ENCODE results near the gene GIT1. TPM values are rescaled to one million over a fixed set of nuclear protein-coding genes. Genes with fewer than 3 reads are reported as not detected.
A peak's percentile ranks its signal among the peaks of the same experiment; 100 is the strongest.

The GIT1 gene
- total RNA-seq, 1 experiment from 2014 or later: 46.5 TPM

- H3K36me3 ChIP-seq (ENCODE audit: control insufficient read depth, insufficient read depth, low read length): no peaks in the 10 kb centered on the region
- no peaks in the 10 kb centered on the region for H3K36me3 Mint-ChIP-seq (ENCODE audit: insufficient read depth, unreplicated experiment)
- BruUV-seq (replicated peaks): no TSS peak
- peaks cover 5% of the 10 kb centered on the region for H3K27me3 Mint-ChIP-seq (ENCODE audit: insufficient read depth, unreplicated experiment)
- intact Hi-C loops (cut with micrococcal nuclease; ENCODE audit: unreplicated experiment): loop anchor here (2.0 to 5.0 kb wide), 2 partner anchors 24 to 163 kb away; no protein-coding TSS in a partner anchor
- no peak overlapping the region for H3K4me3 ChIP-seq (ENCODE audit: low read depth, low read length)
- DNase-seq: no peak
- H3K9me3 ChIP-seq: no peaks in the 10 kb centered on the region
- peaks cover 9% of the 10 kb centered on the region for H3K4me1 Mint-ChIP-seq (ENCODE audit: low read depth, unreplicated experiment)
- TF ChIP-seq, protein P1, sequence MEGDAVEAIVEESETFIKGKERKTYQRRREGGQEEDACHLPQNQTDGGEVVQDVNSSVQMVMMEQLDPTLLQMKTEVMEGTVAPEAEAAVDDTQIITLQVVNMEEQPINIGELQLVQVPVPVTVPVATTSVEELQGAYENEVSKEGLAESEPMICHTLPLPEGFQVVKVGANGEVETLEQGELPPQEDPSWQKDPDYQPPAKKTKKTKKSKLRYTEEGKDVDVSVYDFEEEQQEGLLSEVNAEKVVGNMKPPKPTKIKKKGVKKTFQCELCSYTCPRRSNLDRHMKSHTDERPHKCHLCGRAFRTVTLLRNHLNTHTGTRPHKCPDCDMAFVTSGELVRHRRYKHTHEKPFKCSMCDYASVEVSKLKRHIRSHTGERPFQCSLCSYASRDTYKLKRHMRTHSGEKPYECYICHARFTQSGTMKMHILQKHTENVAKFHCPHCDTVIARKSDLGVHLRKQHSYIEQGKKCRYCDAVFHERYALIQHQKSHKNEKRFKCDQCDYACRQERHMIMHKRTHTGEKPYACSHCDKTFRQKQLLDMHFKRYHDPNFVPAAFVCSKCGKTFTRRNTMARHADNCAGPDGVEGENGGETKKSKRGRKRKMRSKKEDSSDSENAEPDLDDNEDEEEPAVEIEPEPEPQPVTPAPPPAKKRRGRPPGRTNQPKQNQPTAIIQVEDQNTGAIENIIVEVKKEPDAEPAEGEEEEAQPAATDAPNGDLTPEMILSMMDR (IDR thresholded peaks at IDR 0.05; ENCODE audit: insufficient read depth in 1 of 2, low read depth in 1 of 2, low read length in 1 of 2, severe bottlenecking in 1 of 2, unreplicated experiment in 1 of 2): no peak
- CTCF ChIA-PET: interaction anchor here (0.8 to 5.2 kb wide), 3 partner anchors 22 to 244 kb away, joined by 4 to 69 read pairs (median 6); partner anchors contain the start of gene ANKRD13B
- H3K4me3 Mint-ChIP-seq (ENCODE audit: unreplicated experiment): peak overlapping the region; percentile 87
- peaks cover 8% of the 10 kb centered on the region for H3K27me3 ChIP-seq (replicated peaks; ENCODE audit: control insufficient read depth, insufficient read depth, low read length)
- no peak overlapping the region for H3K27ac Mint-ChIP-seq (ENCODE audit: unreplicated experiment)
- POLR2A ChIA-PET: no interaction called here
- no peaks in the 10 kb centered on the region for H3K9me3 Mint-ChIP-seq (ENCODE audit: unreplicated experiment)
- H3K4me1 ChIP-seq: peaks cover 23% of the 10 kb centered on the region
These were observed 25.1 kb upstream of the GIT1 start for GRCh38 chr17:29614349-29615047.

- CTCF ChIA-PET: no interaction called here
- H3K9me3 Mint-ChIP-seq (ENCODE audit: unreplicated experiment): no peaks in the 10 kb centered on the region
- Histone ChIP-seq H3K9me3 (no peaks in the 10 kb centered on the region), H3K4me3 (ENCODE audit: low read depth, low read length) (no peak overlapping the region), H3K36me3 (ENCODE audit: control insufficient read depth, insufficient read depth, low read length) (no peaks in the 10 kb centered on the region), H3K27me3 (replicated peaks; ENCODE audit: control insufficient read depth, insufficient read depth, low read length) (peaks cover 8% of the 10 kb centered on the region), H3K4me1 (peaks cover 23% of the 10 kb centered on the region)
- no peak for DNase-seq
- POLR2A ChIA-PET: interaction anchor here (0.6 kb wide), 1 partner anchor 22 kb away, joined by 3 read pairs; no protein-coding TSS in a partner anchor
- H3K36me3 Mint-ChIP-seq (ENCODE audit: insufficient read depth, unreplicated experiment): no peaks in the 10 kb centered on the region
- peaks cover 9% of the 10 kb centered on the region for H3K4me1 Mint-ChIP-seq (ENCODE audit: low read depth, unreplicated experiment)
- no peak overlapping the region for H3K27ac Mint-ChIP-seq (ENCODE audit: unreplicated experiment)
- BruUV-seq (replicated peaks): no TSS peak
- intact Hi-C loops (cut with micrococcal nuclease; ENCODE audit: unreplicated experiment): loop anchor here (2.0 kb wide), 1 partner anchor 23 kb away; no protein-coding TSS in a partner anchor
- TF ChIP-seq, protein P1 (IDR thresholded peaks at IDR 0.05; ENCODE audit: insufficient read depth in 1 of 2, low read depth in 1 of 2, low read length in 1 of 2, severe bottlenecking in 1 of 2, unreplicated experiment in 1 of 2): no peak
- H3K4me3 Mint-ChIP-seq (ENCODE audit: unreplicated experiment): no peak overlapping the region
- peaks cover 5% of the 10 kb centered on the region for H3K27me3 Mint-ChIP-seq (ENCODE audit: insufficient read depth, unreplicated experiment)
These were observed 24.4 kb upstream of the GIT1 start for GRCh38 chr17:29613856-29614255.

DNA sequence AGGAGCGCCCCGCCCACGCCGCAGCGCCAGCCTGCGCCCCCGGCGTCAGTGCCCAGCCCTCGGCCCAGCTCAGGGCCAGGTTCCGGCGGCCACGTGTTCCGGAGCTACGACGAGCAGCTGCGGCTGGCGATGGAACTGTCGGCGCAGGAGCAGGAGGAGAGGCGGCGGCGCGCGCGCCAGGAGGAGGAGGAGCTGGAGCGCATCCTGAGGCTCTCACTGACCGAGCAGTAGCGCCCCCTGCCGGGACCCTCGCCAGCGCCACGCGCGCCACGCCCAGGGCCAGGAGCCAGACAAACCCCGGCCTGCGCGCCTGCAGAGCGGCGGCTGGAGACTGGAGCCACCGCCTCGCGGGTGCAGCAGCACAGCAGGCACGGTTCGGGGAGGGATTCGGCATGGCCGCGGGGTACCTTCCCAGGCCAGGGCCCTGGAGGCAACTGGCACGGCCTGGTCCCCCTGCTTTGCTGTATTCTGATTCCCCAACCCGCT, 23.9 kb upstream of the GIT1 start:
- no peak for DNase-seq
- Histone ChIP-seq H3K36me3 (ENCODE audit: control insufficient read depth, insufficient read depth, low read length) (no peaks in the 10 kb centered on the region), H3K4me3 (ENCODE audit: low read depth, low read length) (no peak overlapping the region), H3K9me3 (no peaks in the 10 kb centered on the region), H3K4me1 (peaks cover 23% of the 10 kb centered on the region), H3K27me3 (replicated peaks; ENCODE audit: control insufficient read depth, insufficient read depth, low read length) (peaks cover 8% of the 10 kb centered on the region)
- ChIA-PET CTCF (no interaction called here), POLR2A (interaction anchor here (0.6 kb wide), 1 partner anchor 22 kb away, joined by 3 read pairs; no protein-coding TSS in a partner anchor)
- Mint-ChIP-seq H3K4me1 (ENCODE audit: low read depth, unreplicated experiment) (peaks cover 9% of the 10 kb centered on the region), H3K4me3 (ENCODE audit: unreplicated experiment) (no peak overlapping the region), H3K9me3 (ENCODE audit: unreplicated experiment) (no peaks in the 10 kb centered on the region), H3K27ac (ENCODE audit: unreplicated experiment) (no peak overlapping the region), H3K36me3 (ENCODE audit: insufficient read depth, unreplicated experiment) (no peaks in the 10 kb centered on the region), H3K27me3 (ENCODE audit: insufficient read depth, unreplicated experiment) (peaks cover 5% of the 10 kb centered on the region)
- BruUV-seq (replicated peaks): no TSS peak
- intact Hi-C loops (cut with micrococcal nuclease; ENCODE audit: unreplicated experiment): no loop called here
- TF ChIP-seq, protein P1 (IDR thresholded peaks at IDR 0.05; ENCODE audit: insufficient read depth in 1 of 2, low read depth in 1 of 2, low read length in 1 of 2, severe bottlenecking in 1 of 2, unreplicated experiment in 1 of 2): no peak
